Stimulated activated naive CD4-positive, alpha-beta T cell (primary cell): Measurements from ENCODE around the gene RORC.
"Not testable (repeated sequence)": the region's sequence is repeated elsewhere in the genome, so short reads cannot be mapped to it uniquely, and the experiment has no call there.

ENCODE experiments used
- DNase-seq, 6 experiments: peaks; one replicate each; lab custom pipeline; 2025; lab: John Stamatoyannopoulos, UW

The RORC gene

DNA sequence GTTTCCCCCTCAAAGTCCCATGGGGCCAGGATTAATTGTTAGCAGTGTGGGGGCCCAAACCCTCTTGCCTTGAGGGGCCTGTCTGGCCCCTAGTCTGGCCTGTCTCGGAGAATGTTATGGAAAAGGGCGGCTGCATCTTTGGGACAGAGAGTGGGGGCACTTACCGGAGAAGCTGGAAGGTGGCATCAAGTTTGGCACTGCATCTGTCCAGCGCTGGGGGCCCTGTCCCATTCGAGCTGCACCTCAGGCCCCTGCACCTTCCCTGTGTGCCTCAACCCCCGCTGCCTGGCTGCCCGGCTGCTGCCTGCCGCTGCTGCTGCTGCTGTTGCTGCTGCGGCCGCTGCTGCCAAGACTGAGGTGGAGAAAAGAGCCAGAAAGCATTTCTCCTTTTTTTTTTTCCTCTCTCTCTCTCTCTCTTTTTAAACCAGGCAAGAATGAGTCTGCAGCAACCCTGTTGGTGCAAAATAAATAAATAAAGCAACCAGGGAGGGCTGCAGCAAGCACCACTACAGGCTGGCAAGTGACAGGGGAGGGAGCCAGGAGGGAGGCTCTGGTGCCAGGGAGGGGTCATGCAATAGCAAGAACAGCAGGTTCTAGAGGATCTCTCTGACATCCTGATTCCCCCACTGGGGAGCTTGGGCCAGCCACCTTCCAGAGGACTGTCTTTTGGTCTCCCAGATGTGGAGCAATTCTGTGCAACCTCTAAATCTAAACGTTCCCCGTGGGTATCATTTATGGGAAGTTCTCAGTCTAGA lies 26.4 kb downstream of the RORC start, which contains the start of gene LINGO4:
TSS of gene LINGO4 (minus strand) at position 354 of the 755 bp plus-strand sequence. CDS start 2,715 bp downstream, outside the sequence.
- DNase-seq: no peak

DNA sequence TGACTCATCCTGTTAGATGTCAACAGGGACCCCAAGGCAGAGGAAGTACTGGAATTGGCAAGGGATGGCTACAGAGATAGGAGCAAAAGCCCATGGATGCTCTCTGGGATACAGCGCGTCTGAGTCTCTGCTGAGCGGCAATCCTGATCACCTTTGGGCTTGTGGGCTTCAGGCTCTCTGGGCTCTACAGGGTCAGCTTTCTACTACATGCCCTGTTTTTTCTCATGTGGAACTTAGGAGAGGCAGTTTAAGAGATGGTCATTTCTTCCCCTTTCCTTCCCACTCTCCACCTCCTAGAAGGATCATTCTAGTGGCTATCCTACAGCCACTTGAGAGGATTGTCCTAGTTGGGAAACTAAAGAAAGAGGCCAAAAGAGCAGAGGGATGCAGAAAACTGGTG lies 27.7 kb downstream of the RORC start:
- no peak for DNase-seq

DNA sequence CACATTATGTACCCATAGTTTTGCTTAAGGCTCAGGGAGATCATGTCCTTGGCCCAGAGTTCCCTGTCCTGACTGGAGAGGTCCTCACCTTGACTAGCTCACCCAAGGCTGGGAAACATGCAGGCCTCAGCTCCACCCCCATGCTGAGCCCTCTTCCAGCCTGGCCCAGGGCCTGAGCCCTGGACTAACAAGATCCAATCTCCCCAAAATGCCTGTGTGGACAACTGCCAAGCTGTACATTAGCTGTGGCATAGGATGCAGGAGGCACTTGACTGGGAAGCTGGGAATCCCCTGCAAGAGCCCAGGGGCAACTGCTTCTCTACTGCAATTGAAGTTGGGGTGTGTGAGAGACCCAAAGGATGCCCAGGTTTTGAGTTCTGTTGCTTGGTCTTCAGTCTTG lies 28.4 kb downstream of the RORC start:
- no peak for DNase-seq

DNA sequence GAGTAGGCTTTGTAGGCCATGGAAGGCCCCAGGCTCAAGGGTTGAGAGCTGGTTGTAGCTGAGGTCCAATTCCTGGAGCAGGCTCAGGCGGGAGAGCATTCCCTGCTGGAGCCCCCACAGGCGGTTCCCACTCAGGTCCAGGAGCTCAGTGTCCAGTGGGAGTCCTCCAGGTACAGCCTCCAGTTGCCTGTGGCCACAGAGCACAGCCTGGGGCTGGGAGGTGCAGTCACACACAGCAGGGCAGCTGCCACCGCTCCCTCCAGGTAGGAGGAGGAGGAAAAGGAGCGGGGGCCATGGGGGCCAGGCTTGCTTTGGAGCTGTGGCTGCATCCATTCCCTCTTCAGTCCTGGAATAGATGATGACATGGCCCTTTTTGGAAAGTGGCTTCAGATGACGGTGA lies 29.2 kb downstream of the RORC start:
- no peak for DNase-seq

DNA sequence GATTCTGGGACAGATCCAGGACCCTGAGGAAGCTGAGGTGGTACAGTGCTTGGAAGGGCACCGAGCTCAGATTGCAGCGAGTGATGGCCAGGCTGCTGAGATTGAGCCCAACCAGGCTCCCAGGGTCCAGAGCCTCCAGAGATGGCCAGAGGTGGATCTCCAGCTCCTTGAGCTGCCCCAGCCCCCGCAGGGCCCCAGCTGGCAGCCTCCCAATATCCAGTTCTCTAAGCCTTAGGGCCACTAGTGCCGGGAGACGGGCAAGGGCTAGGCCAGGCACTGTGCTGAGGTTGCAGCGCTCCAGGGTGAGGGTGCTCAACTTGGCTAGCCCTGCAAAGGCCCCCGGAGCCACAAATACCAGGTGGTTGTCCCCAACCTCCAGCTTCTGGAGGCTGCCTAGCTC lies 29.8 kb downstream of the RORC start:
- no peak for DNase-seq

DNA sequence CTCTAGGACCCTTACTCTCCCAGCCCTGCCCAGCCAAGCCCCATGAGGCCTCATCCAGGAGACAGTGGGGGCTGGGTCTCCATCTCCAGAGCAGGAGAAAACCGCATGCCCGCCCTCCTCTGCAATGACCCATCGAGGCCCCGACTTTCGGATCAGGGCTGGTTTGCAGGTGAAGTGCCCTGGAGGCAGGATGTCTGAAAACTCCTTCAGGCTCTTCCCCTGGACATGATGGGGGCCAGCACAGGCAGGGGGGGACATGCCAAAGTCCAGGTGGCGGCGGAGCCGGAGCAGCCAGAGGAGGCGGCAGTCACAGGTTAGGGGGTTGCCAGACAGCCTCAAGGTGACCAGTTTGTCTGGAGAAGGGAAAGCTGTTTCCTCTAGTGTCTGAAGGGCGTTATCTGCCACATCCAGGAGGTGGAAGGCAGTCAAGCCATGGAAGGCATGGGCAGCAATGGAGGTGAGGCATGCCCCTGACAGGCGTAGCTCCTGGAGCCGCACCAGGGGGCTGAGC lies 30.2 kb downstream of the RORC start:
- DNase-seq: no peak

DNA sequence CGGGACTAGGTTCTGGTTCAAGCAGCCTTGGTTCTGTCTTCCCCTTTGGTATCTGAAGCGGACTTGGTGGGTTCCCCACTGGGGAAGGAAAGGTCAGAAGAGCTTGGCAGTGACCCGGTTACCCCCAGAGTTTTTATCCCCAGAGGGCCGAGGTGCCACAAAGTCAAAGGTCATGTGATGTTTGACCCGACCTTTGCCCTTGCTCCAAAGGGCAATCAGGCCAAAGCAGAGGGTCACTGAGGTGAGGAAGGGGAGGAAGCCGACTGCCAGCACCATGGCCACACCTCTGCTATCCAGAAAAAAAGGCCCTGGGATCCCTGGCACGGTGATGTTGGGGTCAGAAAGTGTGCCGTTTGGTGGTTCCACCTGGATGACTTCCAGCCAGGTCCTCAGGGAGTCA lies 30.8 kb downstream of the RORC start:
- DNase-seq: no peak

DNA sequence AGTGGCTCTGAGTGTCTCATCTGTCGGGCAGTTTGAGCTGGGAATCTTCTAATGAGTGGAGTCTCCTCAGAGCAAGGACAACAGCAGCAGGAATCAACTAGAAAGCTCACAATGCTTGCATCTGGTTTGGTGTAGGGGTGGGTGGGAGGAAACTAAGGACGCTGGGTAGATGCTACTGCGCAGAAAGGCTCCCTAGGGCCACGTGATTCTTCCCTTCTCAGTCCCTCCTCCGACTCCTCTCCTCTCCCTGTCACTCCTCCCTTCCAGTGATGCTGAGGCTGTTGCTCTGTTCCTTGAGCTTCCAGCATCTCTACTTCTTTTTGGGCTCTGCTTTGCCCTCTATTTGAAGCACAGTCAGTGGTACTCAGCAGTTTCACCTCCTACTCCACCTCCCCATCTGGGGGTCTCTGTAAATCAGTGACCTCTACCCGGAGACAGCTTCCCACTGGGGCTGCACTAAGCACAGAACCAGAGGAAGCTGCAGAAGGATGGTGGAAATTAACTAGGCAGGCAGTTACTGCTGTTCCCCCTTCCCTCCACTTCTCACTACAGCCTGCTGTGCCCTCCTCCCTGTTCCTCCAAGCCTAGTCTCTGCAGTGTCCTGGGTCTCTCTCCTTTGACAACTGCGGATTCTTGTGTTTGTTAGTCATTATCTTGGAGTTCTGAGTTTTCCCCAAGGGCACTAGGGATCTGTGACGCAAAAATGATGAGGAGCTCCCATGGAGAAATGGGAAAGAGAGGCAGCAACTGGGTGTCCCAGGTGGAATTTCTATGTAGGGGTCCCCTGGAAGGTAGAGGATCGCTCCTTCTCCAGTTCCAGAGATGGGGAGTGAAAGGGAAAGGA lies 32.2 kb downstream of the RORC start:
- no peak for DNase-seq

DNA sequence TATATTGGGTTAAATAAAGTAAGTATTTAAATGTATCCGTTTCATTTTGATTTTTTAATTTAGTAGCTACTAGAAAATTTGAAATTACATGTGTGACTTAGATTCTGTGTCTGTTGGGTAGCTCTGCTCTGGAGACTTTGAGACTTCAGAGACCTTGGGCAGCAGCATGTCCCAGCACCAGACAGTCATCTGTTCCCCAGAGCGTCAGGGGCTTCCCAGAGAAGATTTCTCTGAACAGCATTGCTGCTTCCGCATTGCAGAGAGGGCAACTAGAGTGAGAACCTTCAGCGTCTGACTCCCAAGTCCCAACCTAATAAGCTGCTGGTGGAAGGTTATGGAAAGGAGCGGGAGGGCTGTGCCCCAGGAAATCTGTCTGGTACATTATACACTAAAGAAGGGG lies 33.0 kb downstream of the RORC start:
- no peak for DNase-seq

DNA sequence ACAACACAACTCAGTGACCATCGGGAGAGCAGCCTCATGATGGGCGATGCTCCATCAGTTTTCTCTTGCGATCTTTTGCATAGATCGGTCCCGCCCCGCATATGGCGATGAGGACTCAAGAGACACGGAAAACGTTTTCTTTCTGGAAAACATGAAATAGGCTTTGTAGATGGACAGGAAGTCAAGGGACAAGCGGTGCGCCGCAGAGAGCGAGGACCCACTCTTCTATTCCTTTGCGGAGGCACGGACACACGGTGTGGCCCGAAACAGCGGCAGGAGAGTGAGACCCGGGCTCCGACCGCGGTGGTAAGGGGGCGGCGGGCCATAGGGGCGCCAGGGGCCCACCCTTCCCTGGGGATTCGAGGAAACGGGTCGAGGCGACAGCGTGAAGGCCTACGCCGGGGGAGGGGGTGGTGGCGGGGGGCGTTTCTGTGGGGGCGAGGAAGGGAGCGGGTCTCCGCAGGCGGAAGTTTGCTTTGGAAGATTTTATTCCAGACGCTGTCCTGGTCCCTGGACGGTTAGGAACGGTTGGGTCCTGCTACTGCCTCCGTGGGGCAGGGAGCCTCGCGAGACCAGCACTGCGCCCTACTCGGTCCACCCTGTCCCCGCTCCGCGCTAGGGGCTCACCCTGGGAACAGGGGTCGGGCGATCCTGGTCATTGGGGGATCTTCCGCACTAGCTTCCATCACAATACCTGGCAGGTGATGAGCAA lies 40.5 kb downstream of the RORC start:
- DNase-seq: peak in 1 of 6 experiments; percentile 30

DNA sequence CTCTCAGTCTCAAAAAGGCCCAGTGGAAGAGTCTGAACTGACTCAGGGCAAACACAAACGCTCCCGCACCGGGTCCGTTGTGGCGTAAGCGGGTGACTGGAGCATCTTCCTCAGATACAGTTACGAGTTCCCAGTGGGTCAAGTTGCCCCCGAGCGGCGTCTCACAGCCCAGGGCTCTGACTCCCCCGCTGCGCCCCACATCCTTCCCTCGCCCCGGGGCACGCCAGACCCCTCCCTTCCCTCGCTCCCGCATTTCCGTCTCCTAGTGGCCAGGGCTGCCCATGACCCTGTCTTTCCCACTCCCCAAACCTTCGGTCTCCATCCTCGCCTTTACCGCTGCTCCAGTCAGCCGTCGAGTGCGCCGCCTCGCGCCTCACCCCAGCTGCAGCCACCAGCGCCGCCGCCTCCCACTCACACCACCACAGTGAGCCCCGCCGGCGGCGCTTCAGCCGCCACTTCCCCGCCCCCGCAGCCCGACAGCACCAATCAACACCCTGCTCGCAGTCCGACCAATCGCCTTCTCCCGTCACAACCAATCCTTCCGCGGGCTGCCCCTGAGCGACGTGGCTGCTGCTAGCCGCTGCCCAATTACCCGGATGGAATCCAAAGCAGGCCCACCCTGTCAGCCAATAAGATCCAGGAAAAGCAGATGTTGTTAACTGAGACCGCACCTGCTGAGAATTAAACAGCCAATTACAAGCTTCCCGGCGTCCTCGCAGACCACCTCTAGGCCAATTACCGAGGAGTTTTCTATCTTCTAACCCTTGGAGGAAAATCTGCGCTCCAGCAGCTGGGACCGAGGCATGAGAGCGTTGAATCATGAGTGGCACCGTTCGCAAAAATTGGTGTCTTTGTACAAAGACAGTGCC lies 41.3 kb downstream of the RORC start, which contains the start of gene TDRKH:
TSS of gene TDRKH (minus strand) at position 430 of the 869 bp plus-strand sequence. CDS start 7,478 bp downstream, outside the sequence.
- DNase-seq: peak; percentile 95 to 99 (median 98)

DNA sequence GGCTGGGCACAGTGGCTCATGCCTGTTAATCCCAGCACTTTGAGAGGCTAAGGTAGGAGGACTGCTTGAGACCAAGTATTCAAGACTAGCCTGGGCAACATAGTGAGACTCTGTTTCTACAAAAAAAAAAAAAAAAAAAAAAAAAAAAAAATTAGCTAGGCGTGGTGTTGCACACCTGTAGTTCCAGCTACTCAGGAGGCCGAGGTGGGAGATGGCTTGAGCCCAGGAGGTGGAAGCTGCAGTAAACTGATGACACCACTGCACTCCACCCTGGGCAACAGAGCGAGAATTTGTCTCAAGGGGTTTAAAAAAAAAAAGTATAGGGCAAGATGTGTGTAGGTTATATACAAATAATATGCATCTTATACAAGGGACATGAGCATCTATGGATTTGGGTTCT lies 43.9 kb downstream of the RORC start:
- no peak for DNase-seq

DNA sequence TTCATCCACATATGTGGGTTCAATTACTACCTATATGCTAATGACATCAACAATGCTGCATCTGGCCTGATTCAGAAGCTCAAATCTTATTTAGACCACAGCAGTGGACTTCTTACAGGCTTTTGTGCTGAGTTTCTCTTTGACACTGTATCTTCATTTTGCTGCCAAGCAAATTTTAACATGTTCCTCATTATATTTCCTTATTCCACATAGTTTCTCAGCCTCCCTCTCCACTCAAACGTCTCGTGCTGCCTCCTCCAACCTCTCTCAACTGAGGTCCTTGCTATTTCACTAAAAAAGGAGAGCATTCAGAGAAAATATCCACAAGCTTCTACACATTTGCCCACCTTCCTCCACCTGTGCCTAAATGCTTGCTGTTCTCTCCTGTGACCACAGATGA lies 47.8 kb downstream of the RORC start:
- DNase-seq: no peak

DNA sequence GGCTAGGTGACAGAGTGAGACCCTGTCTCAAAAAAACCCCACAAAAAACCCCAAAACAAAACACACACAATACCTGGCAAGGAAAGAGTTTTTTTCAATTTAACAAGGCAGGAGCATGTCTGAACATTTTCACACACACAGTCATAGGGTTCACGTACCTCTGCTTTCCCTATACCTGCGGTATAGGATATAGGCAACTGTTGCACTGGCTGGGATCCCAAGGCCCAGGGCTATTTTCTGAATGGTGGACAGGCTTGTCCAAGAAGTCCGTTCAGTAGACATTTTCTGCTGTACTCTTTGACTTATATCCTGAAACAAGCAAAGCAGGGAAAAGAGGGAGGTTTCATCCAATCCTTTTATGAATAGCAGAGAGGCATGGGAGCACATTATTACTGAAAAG lies 48.9 kb downstream of the RORC start:
- DNase-seq: no peak

DNA sequence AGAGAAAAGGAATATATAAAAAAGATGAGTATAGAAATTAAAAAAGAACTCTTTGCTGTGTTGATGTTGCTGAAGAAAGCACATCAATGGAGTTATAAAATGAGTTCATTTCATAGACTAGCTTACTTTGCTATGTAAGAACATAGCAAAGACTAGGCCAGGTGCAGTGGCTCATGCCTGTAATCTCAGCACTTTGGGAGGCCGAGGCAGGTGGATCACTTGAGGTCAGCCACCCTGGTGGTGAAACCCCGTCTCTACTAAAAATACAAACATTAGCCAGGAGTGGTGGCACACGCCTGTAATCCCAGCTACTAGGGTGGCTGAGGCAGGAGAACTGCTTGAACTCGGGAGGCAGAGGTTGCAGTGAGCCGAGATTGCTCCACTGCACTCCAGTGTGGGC lies 49.6 kb downstream of the RORC start:
- not testable (repeated sequence) for DNase-seq

DNA sequence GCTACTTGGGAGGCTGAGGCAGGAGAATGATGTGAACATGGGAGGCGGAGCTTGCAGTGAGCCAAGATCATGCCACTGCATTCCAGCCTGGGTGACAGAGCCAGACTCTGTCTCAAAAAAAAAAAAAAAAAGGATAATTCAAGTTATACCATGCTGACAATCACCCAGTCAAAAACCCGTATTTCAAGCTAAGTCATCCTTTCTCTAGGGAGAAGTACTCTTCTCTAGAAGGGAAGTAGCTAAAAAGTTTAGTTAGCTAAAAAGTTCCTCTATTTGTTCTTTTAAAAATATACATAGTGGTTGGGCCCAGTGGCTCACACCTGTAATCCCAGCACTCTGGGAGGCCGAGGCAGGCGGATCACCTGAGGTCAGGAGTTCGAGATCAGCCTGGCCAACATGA lies 50.9 kb downstream of the RORC start:
- not testable (repeated sequence) for DNase-seq

DNA sequence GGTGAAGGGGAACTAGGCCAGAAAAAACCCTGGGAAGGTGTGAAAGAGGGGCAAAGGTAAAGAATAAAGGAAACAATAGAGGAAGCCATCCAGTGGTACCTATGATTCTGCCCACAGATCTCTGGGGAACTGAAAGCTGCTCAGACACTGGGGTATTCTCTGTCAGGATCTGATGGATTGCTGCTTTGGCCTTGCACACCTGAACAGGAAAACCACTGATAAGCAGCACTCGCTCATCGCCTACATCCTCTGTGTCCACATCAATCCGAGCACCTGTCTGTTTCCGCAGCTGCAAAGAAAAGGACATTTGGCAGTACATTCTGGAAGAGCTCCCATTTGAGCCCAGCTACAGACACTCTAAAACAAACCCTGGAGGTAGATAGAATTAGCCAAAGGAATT lies 51.8 kb downstream of the RORC start:
- no peak for DNase-seq

DNA sequence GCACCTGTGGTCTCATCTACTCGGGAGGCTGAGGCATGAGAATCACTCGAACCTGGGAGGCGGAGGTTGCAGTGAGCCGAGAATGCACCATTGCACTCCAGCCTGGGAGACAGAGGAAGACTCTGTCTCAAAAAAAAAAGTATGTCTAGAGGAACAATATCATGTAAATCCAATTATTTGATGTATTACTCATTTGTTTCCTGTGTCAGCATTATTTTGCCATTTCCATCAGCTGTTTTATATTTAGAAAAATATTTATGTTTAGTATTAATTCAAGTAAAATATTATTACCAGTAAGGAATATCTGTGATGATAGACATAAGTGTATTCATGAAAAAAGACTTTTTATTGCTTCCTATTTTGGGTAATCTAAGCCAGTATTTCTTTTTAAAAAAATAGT lies 54.3 kb downstream of the RORC start:
- DNase-seq: no peak

DNA sequence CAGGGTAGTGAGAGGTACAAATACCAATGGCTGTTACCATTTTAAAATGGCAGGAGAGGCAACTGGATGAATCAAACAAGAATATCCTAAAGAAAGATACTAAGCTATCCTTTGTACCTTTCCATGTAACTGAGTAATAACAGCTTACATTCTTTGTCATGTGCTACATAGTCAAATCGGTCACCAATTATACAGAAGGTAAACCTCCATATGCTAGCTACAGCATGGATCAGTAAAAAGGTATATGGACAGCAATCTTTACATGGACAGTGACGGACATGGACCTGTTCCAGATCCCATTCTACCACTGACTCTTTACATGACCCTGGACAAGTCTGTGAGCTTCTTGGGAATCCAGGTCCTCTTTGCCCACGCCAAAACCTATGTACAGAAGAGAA lies 54.9 kb downstream of the RORC start:
- DNase-seq: no peak

DNA sequence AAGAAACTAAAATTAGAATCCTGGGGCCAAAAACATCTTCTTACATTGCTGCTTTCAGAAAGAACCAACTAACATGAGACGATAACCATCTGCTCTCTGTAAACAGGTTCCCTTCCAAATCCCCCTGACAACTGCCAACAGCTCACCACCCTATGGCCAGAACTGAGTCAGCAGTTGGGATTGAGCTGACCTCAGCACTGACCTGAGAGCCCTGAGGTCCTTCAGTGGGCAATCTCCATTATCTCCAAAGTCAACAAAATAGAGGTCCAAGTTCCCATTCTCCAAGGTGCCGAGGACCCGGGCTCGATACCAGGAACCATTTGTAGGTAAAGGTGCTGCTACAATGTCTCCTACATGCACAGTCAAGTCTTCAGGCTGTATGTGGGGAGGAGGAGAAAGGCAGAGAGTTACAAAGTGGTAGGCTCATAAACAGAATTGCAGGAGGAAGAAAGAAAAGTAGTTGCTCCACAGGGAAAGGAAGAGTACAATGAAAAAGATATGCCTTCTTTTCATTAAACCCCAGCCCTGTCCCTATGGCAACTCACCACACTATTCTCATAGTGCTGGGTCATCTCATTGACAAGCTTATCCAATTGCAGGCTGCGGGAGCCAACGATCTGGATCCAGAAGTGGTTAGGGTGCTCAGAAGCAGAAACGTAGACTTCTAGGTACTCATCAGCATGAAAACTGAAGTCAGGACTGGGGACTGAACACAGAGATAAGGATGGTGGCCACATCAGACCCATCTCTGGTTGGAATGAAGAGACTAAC lies 55.5 kb downstream of the RORC start:
- no peak for DNase-seq
